NCI-H2227 (cell line): ENCODE measurements around the gene ZNF827.

ENCODE experiments used
- DNase-seq: peaks from one replicate; lab custom pipeline; 2025; ENCODE audit not compliant: unreplicated experiment; lab: John Stamatoyannopoulos, UW

ZNF827 gene

GRCh38 chr4:145763399-145763798, 175.2 kb downstream of the ZNF827 start:
- no peak for DNase-seq

GRCh38 chr4:145762719-145763118, 175.9 kb downstream of the ZNF827 start:
- no peak for DNase-seq

GRCh38 chr4:145760961-145761929, 177.4 kb downstream of the ZNF827 start:
- DNase-seq = no peak

DNA sequence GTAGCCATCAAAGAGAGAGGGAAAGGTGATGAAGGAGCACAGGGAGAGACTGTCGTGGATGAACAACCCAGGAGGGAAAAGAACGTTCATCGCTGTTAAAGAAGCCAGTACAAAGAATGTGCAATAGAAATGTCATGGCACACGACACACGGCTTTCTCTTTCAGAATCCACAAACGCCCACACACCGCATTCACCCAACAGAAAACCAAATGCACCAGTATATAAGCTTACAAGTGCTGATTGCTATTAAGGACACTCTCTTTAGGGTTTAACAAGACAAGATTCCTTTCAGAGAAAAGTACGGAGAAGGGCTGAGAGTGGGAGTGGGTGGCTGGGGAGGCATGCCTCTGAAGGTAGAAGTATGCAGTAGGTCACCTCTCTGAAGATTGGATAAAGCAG, 178.4 kb downstream of the ZNF827 start:
- no peak for DNase-seq

DNA sequence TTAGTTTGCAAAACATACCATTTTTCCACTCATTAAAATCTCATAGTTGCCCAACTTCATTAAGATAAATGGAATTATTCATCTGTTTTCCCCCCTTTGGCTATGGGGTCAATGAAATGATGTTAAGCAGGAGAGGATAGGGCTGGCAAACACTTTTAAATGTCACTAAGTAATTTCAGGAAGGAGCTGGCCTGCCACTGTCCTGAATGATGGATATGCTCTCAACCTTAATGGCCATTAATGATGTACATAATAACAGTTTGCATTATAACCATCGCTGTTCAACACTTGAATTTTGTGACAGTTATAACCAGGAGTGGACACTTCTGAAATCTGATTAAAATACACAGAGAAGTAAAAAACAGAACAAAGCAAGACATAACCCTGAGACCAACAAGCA, 181.4 kb downstream of the ZNF827 start:
- DNase-seq = peak; percentile 18

GRCh38 chr4:145756244-145756643, 182.4 kb downstream of the ZNF827 start:
- DNase-seq = no peak

DNA sequence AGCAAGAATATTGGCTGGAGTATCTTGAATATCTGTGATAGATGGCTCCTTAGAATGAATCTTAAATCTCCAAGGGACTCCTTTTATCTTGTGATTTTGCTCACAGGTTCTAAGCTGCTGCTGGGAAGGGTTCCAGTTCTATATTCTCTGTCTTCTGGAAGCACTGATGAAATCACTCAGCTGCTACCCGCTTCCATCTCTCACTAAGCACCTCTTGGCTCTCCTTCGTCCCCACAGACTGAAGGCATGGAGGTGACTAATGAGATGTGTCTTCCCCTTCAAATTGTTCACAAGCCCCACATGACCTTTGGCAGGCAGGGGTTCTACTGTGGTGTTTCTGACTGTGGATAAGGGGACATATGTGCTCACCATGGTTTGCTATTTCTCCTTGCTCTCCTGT, 182.8 kb downstream of the ZNF827 start:
- no peak for DNase-seq

DNA sequence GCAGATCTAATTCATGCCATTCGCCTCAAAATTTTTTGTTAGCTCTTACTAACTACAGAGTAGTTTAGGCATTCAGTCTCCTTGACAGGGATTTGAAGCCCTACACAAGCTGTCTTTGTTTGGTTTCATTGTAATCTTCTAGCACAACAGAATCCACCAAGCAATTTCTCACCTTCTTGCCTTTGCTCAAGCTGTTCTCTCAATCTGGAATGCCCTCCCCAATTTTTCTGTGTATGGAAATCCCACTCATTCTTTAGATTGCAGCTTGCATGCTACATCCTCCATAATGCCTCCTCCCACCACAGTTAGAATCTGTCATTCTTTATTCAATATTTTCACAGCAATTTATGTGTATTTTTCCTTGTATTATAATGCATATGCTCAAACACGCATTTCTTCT, 195.0 kb downstream of the ZNF827 start:
- no peak for DNase-seq

GRCh38 chr4:145740806-145741205, 197.8 kb downstream of the ZNF827 start:
- no peak for DNase-seq

- DNase-seq = no peak
Measured at GRCh38 chr4:145739845-145740244, 198.8 kb downstream of the ZNF827 start.

- no peak for DNase-seq
Measured at GRCh38 chr4:145736241-145736831, 202.3 kb downstream of the ZNF827 start.

- DNase-seq = no peak
Measured at GRCh38 chr4:145735827-145736226, 202.8 kb downstream of the ZNF827 start.

DNA sequence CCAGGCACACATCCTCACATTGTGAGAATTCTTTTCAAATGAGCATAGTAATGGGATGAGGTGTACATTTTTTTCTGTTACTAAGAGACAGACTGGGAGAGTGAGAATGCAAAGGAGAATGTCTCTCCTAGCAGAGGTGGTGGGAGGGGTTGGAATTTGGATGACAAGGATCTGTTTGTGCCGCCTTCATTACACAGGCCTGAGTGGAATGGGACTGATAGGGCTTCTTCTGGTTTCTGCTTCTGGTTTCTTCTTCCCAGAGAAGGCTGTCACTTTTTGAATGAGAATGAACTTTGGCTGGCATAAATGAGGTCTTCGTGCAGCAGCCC, 203.3 kb downstream of the ZNF827 start:
- DNase-seq = no peak

DNA sequence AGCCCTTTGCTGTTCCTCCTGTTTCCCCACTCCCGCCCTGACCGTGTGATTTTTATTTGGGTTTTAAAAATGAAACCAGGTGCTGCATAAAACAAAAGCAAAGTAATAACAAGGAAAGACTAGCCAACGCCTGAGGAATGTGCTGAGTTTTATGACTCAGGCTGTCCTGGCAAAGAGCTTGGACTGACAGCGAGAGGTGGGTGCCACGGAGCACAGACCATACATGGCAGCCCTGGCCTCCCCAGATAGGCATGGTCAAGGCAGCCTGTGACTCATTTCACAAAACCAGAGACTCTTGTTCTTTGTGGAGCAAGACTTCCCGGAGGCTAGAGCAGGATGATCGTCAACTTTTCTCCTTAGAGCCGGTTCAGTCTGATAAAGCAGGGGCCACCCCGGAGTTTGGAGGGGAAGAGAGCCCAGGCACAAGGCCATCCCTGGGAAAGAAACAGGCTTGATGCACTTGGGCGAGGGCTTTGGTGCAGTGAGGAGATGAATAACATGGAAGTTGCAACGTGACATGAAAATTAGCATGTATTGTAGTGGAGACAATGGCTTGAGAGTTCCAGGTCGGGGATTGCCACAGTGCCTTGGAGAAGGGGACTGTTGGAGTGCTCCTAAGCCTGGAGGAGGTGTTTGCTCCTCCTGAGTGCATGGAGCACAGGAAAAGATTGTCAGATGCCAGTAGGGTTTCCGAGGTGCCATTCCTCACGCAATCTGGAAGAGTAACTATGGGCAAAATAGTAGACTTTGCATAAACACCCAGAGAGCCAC, 203.9 kb downstream of the ZNF827 start:
- no peak for DNase-seq

GRCh38 chr4:145734031-145734430, 204.6 kb downstream of the ZNF827 start:
- DNase-seq = no peak

GRCh38 chr4:145732895-145733880, 205.4 kb downstream of the ZNF827 start:
- DNase-seq = peak; percentile 93

- DNase-seq = peak; percentile 26
Measured at GRCh38 chr4:145732001-145732815, 206.4 kb downstream of the ZNF827 start.

DNA sequence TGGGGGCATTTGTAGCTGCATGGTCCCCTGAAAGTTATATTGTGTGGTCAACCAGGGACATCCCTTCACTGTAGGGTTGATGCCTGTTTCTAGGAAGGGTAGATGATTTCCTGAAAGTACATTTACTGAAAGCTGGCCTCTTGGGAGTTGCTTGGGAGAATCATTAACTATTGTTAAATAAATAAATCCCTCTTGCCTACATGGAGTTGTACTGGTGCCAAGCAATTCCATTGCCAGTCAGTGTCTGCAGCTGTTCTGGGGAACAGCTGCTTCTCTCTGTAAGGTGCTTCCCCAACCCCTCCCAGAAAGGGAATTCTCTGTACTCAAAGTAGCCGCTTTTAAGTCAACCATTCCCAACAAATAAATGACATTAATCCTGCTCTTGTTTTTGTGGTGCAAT, 207.6 kb downstream of the ZNF827 start:
- no peak for DNase-seq

DNA sequence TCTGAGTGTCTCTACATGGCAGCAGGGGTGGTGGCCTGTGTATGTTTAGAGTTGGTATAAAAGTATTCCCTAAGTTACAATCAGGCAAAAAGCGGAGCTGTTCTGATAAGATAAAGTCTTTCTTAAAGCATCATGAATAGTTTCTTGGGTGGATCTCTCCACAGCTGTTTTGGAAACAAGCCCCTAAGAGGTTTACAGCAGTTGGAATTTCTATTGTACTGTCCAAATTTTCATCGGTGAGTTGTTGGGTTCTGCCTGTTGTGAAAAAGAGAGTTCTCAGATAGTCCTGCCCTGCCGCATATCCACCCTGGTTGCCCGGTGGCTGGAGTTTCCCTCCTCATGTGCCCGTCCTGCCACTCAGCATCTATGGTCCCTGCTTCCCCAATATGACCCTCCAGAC, 208.6 kb downstream of the ZNF827 start:
- no peak for DNase-seq

GRCh38 chr4:145723336-145723735, 215.3 kb downstream of the ZNF827 start:
- DNase-seq = no peak
